HFF-Myc (cell line): ENCODE data around the gene ITPKC.

Source experiments
- DNase-seq: peaks from one replicate; pipeline ENCODE4 v3.0.0-alpha.2; 2011; ENCODE audit warnings: low read depth; ENCODE audit errors: extremely low read depth
- H3K4me3 ChIP-seq: replicated peaks from 2 replicates; pipeline ENCODE4 v1.5.1; 2011; ENCODE audit warnings: low read depth, mild to moderate bottlenecking, control low read depth, low read length
- TF ChIP-seq, protein P1 (sequence below): IDR thresholded peaks from 2 replicates; pipeline ENCODE4 v1.5.1; 2012; ENCODE audit warnings: mild to moderate bottlenecking, low read depth, low read length, control low read depth; ENCODE audit errors: missing control alignments

The ITPKC gene

DNA sequence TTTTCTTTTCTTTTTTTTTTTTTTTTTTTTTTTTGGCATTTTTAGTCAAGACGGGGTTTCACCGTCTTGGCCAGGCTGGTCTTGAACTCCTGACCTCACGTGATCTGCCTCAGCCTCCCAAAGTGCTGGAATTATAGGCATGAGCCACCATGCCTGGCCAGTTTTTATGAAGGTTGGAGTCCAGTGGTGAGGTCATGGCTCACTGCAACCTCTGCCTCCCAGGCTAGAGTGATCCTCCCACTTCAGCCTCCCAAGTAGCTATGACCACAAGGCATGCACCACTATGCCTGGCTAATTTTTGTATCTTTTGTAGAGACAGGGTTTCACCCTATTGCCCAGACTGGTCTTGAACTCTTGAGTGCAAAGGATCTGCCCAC, 38.3 kb downstream of the ITPKC start:
- DNase-seq: no peak
- TF ChIP-seq, protein P1, sequence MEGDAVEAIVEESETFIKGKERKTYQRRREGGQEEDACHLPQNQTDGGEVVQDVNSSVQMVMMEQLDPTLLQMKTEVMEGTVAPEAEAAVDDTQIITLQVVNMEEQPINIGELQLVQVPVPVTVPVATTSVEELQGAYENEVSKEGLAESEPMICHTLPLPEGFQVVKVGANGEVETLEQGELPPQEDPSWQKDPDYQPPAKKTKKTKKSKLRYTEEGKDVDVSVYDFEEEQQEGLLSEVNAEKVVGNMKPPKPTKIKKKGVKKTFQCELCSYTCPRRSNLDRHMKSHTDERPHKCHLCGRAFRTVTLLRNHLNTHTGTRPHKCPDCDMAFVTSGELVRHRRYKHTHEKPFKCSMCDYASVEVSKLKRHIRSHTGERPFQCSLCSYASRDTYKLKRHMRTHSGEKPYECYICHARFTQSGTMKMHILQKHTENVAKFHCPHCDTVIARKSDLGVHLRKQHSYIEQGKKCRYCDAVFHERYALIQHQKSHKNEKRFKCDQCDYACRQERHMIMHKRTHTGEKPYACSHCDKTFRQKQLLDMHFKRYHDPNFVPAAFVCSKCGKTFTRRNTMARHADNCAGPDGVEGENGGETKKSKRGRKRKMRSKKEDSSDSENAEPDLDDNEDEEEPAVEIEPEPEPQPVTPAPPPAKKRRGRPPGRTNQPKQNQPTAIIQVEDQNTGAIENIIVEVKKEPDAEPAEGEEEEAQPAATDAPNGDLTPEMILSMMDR: no peak
- H3K4me3 ChIP-seq: peak overlapping the region; percentile 34

DNA sequence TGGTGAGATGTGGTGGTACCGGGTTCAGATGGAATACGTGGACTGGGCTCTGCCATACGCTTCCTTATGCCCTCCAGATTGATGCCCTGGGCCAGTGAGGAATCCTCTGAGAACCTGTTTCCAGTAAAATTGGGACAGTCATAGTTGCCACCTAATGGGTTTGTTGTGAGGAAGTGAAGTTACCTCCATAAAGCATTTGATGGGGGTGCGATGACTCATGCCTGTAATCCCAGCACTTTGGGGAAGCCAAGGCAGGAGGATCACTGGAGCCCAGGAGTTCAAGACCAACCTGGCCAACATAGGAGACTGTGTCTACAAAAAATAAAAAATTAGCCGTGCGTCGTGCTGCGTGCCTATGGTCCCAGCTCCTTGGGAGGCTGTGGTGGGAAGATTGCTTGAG, 38.9 kb downstream of the ITPKC start:
- TF ChIP-seq, protein P1: no peak
- no peak for DNase-seq
- peak overlapping the region; percentile 2; the same call in 1 of the 2 replicates for H3K4me3 ChIP-seq

DNA sequence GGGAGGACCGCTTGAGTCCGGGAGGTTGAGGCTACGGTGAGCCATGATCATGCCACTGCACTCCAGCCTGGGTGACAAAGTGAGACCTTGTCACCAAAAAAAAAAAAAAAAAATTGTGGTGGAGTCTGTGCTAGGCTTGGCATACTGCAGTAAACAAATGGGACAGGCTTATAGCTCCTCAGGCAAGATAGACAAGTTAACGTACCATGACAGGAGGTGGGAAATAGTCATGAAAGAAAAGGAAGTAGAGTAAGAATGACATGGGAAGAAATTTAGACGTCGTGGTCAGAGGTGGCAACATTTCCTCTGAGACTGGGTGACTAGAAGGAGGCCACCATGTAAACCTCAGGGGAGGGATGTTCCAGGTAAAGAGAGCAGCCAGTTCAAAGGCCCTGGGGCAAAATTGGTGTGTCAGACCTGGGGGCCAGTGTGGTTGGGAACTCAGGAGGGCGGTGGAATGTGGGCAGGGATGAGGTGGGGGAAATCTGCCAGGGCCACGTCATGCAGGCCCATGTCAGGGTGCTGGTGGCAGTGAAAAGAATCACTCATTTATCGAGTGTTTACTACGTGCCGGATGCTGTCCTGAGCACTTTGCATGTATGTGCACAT, 39.7 kb downstream of the ITPKC start:
- DNase-seq: no peak

DNA sequence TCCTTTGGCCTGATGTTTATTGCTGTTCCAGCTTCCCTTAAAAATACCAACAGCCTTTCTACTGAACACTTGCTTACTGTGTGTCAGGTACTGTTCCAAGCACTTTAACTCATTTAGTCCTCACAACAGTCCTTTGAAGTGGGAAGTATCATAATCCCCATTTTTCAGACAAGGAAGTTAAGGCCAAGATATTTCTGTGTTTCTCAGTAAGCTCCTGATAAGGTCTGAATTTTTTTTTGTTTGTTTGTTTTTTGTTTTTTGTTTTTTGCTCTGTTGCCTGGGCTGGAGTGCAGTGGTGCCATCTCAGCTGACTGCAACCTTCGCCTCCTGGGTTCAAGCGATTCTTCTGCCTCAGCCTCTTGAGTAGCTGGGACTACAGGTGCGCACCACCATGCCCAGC, 41.6 kb downstream of the ITPKC start:
- TF ChIP-seq, protein P1: no peak
- DNase-seq: no peak
- no peak overlapping the region for H3K4me3 ChIP-seq

More for the DNA sequence above, 39.7 kb downstream of the ITPKC start:
- TF ChIP-seq, protein P1: no peak
- no peak overlapping the region for H3K4me3 ChIP-seq

DNA sequence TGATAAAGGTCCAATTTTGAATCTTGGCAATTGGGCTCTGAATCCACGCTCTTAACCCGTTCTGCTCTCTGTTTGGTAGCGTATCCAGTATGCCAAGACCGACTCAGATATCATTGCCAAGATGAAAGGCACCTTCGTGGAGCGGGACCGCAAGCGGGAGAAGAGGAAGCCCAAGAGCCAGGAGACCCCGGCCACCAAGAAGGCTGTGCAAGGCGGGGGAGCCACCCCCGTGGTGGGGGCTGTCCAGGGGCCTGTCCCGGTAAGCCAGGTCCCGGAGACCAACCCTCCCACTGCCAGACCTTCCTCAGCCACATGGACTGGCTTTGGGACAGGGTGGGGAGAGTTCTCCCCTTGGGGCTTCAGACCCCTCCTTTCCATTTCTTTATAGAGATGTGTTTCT, 42.4 kb downstream of the ITPKC start:
- TF ChIP-seq, protein P1: no peak
- no peak overlapping the region for H3K4me3 ChIP-seq
- no peak for DNase-seq

DNA sequence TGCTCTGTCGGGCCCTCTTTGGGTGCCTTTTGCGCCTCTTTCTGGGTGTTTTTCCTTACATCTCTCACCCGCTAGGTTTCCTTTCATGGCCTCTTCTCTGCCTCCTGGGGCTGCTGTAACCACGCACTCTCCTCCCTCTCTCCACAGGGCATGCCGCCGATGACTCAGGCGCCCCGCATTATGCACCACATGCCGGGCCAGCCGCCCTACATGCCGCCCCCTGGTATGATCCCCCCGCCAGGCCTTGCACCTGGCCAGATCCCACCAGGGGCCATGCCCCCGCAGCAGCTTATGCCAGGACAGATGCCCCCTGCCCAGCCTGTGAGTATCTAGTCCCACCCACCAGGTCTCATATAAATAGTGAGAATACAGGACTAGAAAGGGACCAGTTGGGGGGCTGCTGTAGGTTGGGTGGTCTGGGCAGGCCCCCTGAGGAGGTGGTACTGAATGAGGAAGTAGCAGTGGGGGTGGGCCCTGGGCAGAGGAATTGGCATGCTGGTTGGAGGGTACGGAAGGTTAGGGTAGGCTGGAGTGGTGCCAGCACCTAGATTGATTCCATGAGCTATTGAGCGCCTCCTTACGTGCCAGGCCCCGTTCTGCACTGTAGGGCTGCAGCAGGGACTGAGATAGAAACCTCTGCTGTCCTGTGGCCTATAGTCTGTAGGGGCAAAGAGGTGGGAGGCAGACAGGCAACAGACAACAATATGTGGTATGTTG, 46.0 kb downstream of the ITPKC start:
- TF ChIP-seq, protein P1: no peak
- no peak overlapping the region for H3K4me3 ChIP-seq
- no peak for DNase-seq

DNA sequence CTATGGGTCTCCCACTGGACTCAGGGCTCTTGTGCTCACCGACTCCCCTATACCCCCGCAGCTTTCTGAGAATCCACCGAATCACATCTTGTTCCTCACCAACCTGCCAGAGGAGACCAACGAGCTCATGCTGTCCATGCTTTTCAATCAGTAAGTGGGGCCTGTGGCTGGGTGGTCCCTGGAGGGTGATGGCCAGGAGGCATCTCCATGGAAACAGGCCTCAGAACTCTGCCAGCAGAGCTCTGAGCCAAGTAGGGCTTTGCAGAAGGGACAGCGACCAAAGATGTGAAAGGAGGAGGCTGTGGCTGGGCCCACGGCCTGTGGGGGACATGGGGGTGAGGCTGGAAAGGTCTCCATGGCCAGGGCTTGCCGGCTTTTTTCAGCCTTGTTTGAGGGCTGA, 46.6 kb downstream of the ITPKC start:
- DNase-seq: no peak
- TF ChIP-seq, protein P1: no peak
- H3K4me3 ChIP-seq: no peak overlapping the region
